H9 (cell line): ENCODE results near the gene OXSR1. TPM values are rescaled to one million over a fixed set of nuclear protein-coding genes. Genes with fewer than 3 reads are reported as not detected.

Experiments
- DNase-seq: peaks from one replicate; pipeline ENCODE4 v3.0.0-alpha.2; 2017
- H2AFZ ChIP-seq: one replicate; pipeline ENCODE4 v1.6.1; 2013; ENCODE audit warnings: mild to moderate bottlenecking, low read length, control low read depth, moderate library complexity
- H2AK5ac ChIP-seq: 2 replicates; pipeline ENCODE4 v1.6.1; 2013; ENCODE audit warnings: low read length, control low read depth, mixed read lengths; ENCODE audit not compliant: insufficient read length
- H2BK120ac ChIP-seq: one replicate; pipeline ENCODE4 v1.6.1; 2013; ENCODE audit warnings: low read depth, mild to moderate bottlenecking, low read length, control low read depth, inconsistent platforms; ENCODE audit not compliant: poor library complexity, severe bottlenecking
- H2BK12ac ChIP-seq: 2 replicates; pipeline ENCODE4 v1.6.1; 2013; ENCODE audit warnings: low read length, control low read depth, mixed read lengths, low read depth; ENCODE audit not compliant: insufficient read length
- H2BK15ac ChIP-seq: 2 replicates; pipeline ENCODE4 v1.6.1; 2013; ENCODE audit warnings: low read depth, low read length, control low read depth
- H2BK20ac ChIP-seq: one replicate; pipeline ENCODE4 v1.6.1; 2013; ENCODE audit warnings: low read depth, mild to moderate bottlenecking, low read length, control low read depth, inconsistent platforms; ENCODE audit not compliant: poor library complexity, severe bottlenecking
- H2BK5ac ChIP-seq: 2 replicates; pipeline ENCODE4 v1.6.1; 2013; ENCODE audit warnings: low read length, control low read depth, mixed read lengths; ENCODE audit not compliant: insufficient read length
- H3K14ac ChIP-seq: 2 replicates; pipeline ENCODE4 v1.6.1; 2013; ENCODE audit warnings: low read length, control low read depth; ENCODE audit not compliant: insufficient read depth
- H3K18ac ChIP-seq: 2 replicates; pipeline ENCODE4 v1.6.1; 2013; ENCODE audit warnings: low read depth, mild to moderate bottlenecking, mixed read lengths, low read length, control low read depth; ENCODE audit not compliant: insufficient read length
- H3K23ac ChIP-seq: 2 replicates; pipeline ENCODE4 v1.6.1; 2013; ENCODE audit warnings: low read length, control low read depth, mixed read lengths, low read depth; ENCODE audit not compliant: insufficient read length
- H3K23me2 ChIP-seq: 2 replicates; pipeline ENCODE4 v1.6.1; 2013; ENCODE audit warnings: low read depth, mild to moderate bottlenecking, mixed read lengths, low read length, control low read depth; ENCODE audit not compliant: insufficient read length, poor library complexity, severe bottlenecking
- H3K27ac ChIP-seq: 2 replicates; pipeline ENCODE4 v1.5.1; 2013; ENCODE audit warnings: low read length, control low read depth, mixed read lengths, low read depth; ENCODE audit not compliant: insufficient read length
- H3K27me3 ChIP-seq: 2 replicates; pipeline ENCODE4 v1.6.1; 2013; ENCODE audit warnings: low read length, control low read depth, inconsistent platforms; ENCODE audit not compliant: insufficient read depth
- H3K4ac ChIP-seq: 2 replicates; pipeline ENCODE4 v1.6.1; 2013; ENCODE audit warnings: low read depth, mild to moderate bottlenecking, control low read depth, inconsistent platforms, low read length, moderate library complexity
- H3K4me1 ChIP-seq: 2 replicates; pipeline ENCODE4 v1.6.1; 2013; ENCODE audit warnings: low read length, control low read depth, inconsistent platforms; ENCODE audit not compliant: insufficient read depth
- H3K4me2 ChIP-seq: 2 replicates; pipeline ENCODE4 v1.6.1; 2013; ENCODE audit warnings: low read length, control low read depth, mixed read lengths; ENCODE audit not compliant: insufficient read length, insufficient read depth
- H3K56ac ChIP-seq: 2 replicates; pipeline ENCODE4 v1.6.1; 2013; ENCODE audit warnings: low read depth, mild to moderate bottlenecking, mixed read lengths, low read length, control low read depth; ENCODE audit not compliant: insufficient read length
- H3K79me1 ChIP-seq: 2 replicates; pipeline ENCODE4 v1.6.1; 2013; ENCODE audit warnings: low read depth, mild to moderate bottlenecking, moderate library complexity, low read length, control low read depth, inconsistent platforms; ENCODE audit not compliant: insufficient read depth, poor library complexity, severe bottlenecking
- H3K79me2 ChIP-seq: 2 replicates; pipeline ENCODE4 v1.6.1; 2013; ENCODE audit warnings: low read length, control low read depth, inconsistent platforms; ENCODE audit not compliant: insufficient read depth
- H3K9ac ChIP-seq: 2 replicates; pipeline ENCODE4 v1.6.1; 2013; ENCODE audit warnings: low read length, control low read depth, mixed read lengths; ENCODE audit not compliant: insufficient read length; ENCODE audit errors: extremely low read depth
- H3K9me3 ChIP-seq: one replicate; pipeline ENCODE4 v1.6.1; 2013; ENCODE audit warnings: low read depth, low read length, inconsistent platforms; ENCODE audit not compliant: control insufficient read depth
- H3T11ph ChIP-seq: one replicate; pipeline ENCODE4 v1.6.1; 2013; ENCODE audit warnings: mild to moderate bottlenecking, low read length, control low read depth, inconsistent platforms
- H4K20me1 ChIP-seq: one replicate; pipeline ENCODE4 v1.6.1; 2013; ENCODE audit not compliant: control insufficient read depth, insufficient read length, insufficient read depth
- H4K5ac ChIP-seq: 2 replicates; pipeline ENCODE4 v1.6.1; 2013; ENCODE audit warnings: low read depth, mild to moderate bottlenecking, mixed read lengths, low read length, control low read depth; ENCODE audit not compliant: insufficient read length
- H4K8ac ChIP-seq: replicated peaks from 2 replicates; pipeline ENCODE4 v1.6.1; 2013; ENCODE audit warnings: low read length, control low read depth, mixed read lengths, low read depth; ENCODE audit not compliant: insufficient read length
- H4K91ac ChIP-seq: 2 replicates; pipeline ENCODE4 v1.6.1; 2013; ENCODE audit warnings: low read depth, mild to moderate bottlenecking, moderate library complexity, mixed read lengths, low read length, control low read depth; ENCODE audit not compliant: insufficient read length
- H3K27ac Mint-ChIP-seq, 3 experiments: 2 replicates in 2 of 3; 3 replicates in 1 of 3; pipeline ENCODE4 v1.8.0; 2020 to 2021; ENCODE audit warnings: mixed read lengths in 3 of 3, mild to moderate bottlenecking in 1 of 3, moderate library complexity in 1 of 3
- H3K27me3 Mint-ChIP-seq: 2 replicates; pipeline ENCODE4 v1.8.0; 2021; ENCODE audit warnings: low read depth, mild to moderate bottlenecking, moderate library complexity, mixed read lengths
- H3K36me3 Mint-ChIP-seq, 3 experiments: 2 replicates in 2 of 3; 3 replicates in 1 of 3; pipeline ENCODE4 v1.8.0; 2020 to 2021; ENCODE audit warnings: low read depth in 3 of 3, mixed read lengths in 3 of 3; ENCODE audit not compliant: insufficient read depth in 1 of 3
- H3K4me1 Mint-ChIP-seq, 2 experiments: 2 replicates each; pipeline ENCODE4 v1.8.0; 2020; ENCODE audit warnings: mixed read lengths in 2 of 2
- H3K4me3 Mint-ChIP-seq, 2 experiments: 2 replicates in 1 of 2; 3 replicates in 1 of 2; pipeline ENCODE4 v1.8.0; 2020 to 2021; ENCODE audit warnings: mild to moderate bottlenecking in 2 of 2, mixed read lengths in 2 of 2, moderate library complexity in 1 of 2
- H3K9me3 Mint-ChIP-seq, 2 experiments: 2 replicates in 1 of 2; 3 replicates in 1 of 2; pipeline ENCODE4 v1.8.0; 2020; ENCODE audit warnings: mild to moderate bottlenecking in 2 of 2, mixed read lengths in 2 of 2, moderate library complexity in 1 of 2
- CTCF ChIP-seq: fragments of 200-600 bp; sonication (generic); conservative IDR thresholded peaks from 3 replicates; pipeline ENCODE4 v1.8.0; 2021; ENCODE audit warnings: antibody characterized with exemption, mild to moderate bottlenecking
- WGBS: extraction: QIAGEN DNeasy Blood & Tissue Kit; methylation state at CpG from one replicate; pipeline ENCODE4 v1.1.7; 2013; ENCODE audit warnings: missing lambda C conversion rate, low lambda C conversion rate, mixed read lengths; ENCODE audit not compliant: insufficient read length; ENCODE audit errors: extremely low coverage; 5-methylcytosine and 5-hydroxymethylcytosine counted together
- total RNA-seq: library from RNA; stranded (reverse); gene quantifications from 2 replicates; pipeline ENCODE4 v1.2.1, GENCODE V29; 2021

OXSR1 gene
- total RNA-seq, 1 experiment from 2014 or later, result 54.1 TPM

GRCh38 chr3:38222032-38222634, 56.8 kb downstream of the OXSR1 start:
- no peak overlapping the region for H3T11ph ChIP-seq
- H3K27me3 ChIP-seq, result no peaks in the 10 kb centered on the region
- H3K56ac ChIP-seq, result no peak overlapping the region
- no peak overlapping the region for H4K91ac ChIP-seq
- no peak overlapping the region for H2BK120ac ChIP-seq
- no peaks in the 10 kb centered on the region for H4K20me1 ChIP-seq
- H2AFZ ChIP-seq, result no peak overlapping the region
- H4K5ac ChIP-seq, result no peak overlapping the region
- TF ChIP-seq CTCF, result no peak
- H3K23ac ChIP-seq, result no peak overlapping the region
- H3K27ac Mint-ChIP-seq, result no peak overlapping the region
- peak overlapping the region; percentile 10 for H2BK12ac ChIP-seq
- H3K23me2 ChIP-seq, result no peaks in the 10 kb centered on the region
- no peaks in the 10 kb centered on the region for H3K79me2 ChIP-seq
- H3K27ac ChIP-seq, result no peak overlapping the region
- DNase-seq, result no peak
- no peak overlapping the region for H2BK5ac ChIP-seq
- no peak overlapping the region for H2BK15ac ChIP-seq
- no peaks in the 10 kb centered on the region for H3K4me1 Mint-ChIP-seq
- no peaks in the 10 kb centered on the region for H3K4me1 ChIP-seq
- WGBS, result no CpG with 5 or more reads among the region's 7 CpGs
- H3K4me2 ChIP-seq, result no peak overlapping the region
- H3K9ac ChIP-seq, result no peak overlapping the region
- H3K4me3 Mint-ChIP-seq, result no peak overlapping the region
- no peaks in the 10 kb centered on the region for H3K79me1 ChIP-seq
- H3K27me3 Mint-ChIP-seq, result no peaks in the 10 kb centered on the region
- H2BK20ac ChIP-seq, result no peak overlapping the region
- no peak overlapping the region for H3K4ac ChIP-seq
- no peak overlapping the region for H4K8ac ChIP-seq
- H3K14ac ChIP-seq, result no peak overlapping the region
- H2AK5ac ChIP-seq, result no peak overlapping the region
- H3K9me3 ChIP-seq, result no peaks in the 10 kb centered on the region
- no peak overlapping the region for H3K18ac ChIP-seq
- no peaks in the 10 kb centered on the region for H3K9me3 Mint-ChIP-seq
- peaks cover 5 to 43% (median 34%) of the 10 kb centered on the region in 3 experiments; a peak in 6 of 7 replicates for H3K36me3 Mint-ChIP-seq
